GM12873 (cell line): ENCODE results near the gene RAB17.

Experiments
- TF ChIP-seq, protein P1 (sequence below): IDR thresholded peaks from 2 replicates; pipeline ENCODE4 v1.5.1; 2012; ENCODE audit warnings: low read depth, mild to moderate bottlenecking, moderate library complexity, low read length, control low read depth; ENCODE audit not compliant: insufficient read depth; ENCODE audit errors: missing control alignments

The RAB17 gene, protein sequence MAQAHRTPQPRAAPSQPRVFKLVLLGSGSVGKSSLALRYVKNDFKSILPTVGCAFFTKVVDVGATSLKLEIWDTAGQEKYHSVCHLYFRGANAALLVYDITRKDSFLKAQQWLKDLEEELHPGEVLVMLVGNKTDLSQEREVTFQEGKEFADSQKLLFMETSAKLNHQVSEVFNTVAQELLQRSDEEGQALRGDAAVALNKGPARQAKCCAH

DNA sequence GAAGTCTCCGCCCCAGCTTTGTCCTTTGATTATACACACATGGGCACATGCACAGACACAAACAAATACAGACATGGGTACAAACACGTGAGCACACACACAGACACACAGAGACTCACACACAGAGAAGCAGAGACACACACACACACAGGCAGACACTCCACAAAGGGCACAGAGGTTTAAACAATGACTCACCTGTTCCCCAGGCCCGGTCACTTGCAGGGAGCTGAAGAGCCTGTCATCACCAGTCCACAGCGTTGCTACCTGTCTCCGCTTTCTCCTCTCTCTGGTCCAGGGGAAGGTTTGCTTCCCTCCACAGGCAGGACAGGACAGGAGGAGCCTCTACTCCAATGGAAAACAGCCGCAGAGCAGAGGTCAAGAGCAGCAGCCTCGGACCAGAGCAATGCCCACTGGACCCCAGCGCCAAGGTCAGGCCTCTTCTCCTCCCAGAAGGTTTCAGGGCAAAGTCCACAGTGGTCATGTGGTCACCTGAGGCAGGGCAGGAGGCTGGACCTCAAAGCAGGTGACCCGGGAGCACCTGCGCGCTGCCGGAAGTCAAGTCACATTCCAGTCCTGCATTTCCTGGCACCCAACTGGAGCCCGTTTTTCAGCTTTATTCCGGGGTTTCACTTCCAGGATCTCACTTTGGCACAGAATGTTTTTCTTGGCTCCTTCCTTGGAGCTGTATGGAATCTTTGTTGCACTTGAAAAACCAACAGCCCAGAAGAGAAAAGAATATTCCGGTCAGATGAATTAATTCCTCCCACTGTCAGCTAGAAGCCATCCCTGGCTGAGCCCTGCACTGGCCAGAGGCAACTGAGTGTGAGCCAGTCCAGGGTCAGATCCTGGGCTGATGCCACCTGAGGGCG lies at the start of gene RAB17:
TSS of gene RAB17 (minus strand) at position 463 of the 869 bp plus-strand sequence. CDS start 4,580 bp downstream, outside the sequence.
- TF ChIP-seq, protein P1, sequence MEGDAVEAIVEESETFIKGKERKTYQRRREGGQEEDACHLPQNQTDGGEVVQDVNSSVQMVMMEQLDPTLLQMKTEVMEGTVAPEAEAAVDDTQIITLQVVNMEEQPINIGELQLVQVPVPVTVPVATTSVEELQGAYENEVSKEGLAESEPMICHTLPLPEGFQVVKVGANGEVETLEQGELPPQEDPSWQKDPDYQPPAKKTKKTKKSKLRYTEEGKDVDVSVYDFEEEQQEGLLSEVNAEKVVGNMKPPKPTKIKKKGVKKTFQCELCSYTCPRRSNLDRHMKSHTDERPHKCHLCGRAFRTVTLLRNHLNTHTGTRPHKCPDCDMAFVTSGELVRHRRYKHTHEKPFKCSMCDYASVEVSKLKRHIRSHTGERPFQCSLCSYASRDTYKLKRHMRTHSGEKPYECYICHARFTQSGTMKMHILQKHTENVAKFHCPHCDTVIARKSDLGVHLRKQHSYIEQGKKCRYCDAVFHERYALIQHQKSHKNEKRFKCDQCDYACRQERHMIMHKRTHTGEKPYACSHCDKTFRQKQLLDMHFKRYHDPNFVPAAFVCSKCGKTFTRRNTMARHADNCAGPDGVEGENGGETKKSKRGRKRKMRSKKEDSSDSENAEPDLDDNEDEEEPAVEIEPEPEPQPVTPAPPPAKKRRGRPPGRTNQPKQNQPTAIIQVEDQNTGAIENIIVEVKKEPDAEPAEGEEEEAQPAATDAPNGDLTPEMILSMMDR: no peak

DNA sequence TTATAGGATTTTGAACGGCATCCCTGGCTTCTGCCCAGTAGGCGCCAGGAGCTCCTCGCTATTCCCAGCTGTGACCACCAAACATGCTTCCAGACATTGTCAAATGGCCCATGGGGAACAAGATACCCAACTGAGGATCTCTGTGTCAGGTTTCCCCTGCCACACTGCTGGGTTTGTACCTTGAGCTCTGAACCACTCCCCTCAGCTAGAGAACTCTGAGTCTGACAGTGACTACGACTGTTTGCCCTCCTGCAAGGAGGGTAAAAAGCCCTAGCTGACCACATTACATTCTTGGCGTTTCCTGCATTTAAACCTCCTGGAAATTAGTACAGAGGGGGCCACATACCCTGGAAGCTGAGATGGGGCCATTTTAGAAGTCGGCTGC lies 49.3 kb upstream of the RAB17 start:
- TF ChIP-seq, protein P1: no peak

DNA sequence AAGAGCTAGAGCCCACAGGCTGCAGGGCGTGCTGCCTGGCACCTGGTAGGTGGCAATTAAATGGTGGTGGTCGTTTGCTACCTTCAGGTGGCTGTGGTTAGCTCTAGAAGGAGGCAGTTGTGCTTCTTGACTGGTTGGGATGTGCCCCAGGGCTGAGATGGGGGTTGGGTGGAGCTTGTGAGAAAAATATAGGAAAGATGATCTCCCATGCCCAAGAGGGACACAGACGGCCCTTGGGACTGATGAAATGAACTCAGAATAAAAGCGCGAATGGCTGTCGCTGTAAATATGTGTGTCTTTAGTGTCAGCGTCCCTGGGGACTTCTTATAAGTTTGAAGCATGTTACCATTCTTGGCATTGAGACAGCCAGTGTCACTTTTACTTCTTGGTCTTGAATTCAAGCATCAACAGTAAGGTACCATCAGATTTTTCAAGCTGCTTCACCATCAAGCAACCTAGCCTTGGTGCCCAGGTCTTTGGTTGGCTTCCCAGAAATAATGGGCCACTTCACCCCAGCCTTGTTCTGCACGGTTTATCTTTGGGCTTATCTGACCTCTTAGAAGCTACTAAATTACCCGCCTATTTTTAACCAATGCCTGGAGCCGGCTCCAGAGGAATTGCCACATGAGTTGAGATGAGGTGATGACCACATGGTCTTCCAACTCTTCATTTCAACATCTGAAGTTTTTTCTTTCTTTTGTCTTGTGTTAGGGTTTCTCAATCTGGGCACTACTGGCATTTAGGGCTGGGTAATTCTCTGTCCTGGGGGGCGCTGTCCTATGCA lies 48.7 kb upstream of the RAB17 start:
- TF ChIP-seq, protein P1: no peak

DNA sequence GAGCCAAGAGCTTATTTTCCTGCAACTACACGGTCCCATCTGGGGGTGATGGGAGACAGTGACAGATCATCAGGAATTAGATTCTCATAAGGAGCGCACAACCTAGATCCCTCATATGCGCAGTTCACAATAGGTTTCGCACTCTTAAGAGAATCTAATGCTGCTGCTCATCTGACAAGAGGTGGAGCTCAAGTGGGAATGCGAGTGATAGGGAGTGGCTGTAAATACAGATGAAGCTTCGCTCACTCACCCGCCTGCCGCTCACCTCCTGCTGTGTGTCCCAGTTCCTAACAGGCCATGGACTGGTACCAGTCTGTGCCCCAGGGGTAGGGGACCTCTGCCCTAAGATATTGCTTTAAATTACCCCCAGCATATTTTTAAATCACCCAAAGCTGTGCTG lies 47.6 kb upstream of the RAB17 start:
- TF ChIP-seq, protein P1: no peak

DNA sequence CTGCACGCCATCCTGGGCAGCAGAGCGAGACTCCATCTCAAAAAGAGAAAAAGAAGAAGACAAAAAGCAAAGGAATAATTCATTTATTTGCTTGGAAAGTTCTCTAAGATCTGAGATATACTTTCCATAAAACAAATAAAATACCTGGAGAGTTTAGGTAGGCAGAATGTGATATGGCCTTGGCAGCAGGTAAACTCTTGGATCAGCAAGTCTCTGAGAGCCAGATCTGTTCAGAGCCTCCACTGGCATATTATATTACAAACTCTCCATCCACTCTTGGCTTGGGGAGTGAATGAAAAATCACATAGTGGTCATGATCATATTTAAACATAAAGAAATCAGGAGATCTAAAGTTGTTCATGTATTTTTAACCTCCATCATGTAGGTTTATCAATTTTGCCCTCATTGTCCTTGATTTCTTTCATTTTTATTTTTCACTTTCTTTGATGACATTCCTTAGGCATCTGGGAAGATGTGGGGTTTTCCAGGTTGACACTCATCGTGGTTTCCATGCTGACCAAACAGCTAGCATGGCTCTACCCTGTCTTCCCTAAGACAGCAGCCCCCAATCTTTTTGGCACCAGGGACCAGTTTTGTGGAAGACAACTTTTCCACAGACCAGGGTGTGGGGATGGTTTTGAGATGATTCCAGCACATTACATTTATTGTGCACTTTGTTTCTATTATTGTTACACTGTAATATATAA lies 47.0 kb upstream of the RAB17 start:
- TF ChIP-seq, protein P1: no peak

DNA sequence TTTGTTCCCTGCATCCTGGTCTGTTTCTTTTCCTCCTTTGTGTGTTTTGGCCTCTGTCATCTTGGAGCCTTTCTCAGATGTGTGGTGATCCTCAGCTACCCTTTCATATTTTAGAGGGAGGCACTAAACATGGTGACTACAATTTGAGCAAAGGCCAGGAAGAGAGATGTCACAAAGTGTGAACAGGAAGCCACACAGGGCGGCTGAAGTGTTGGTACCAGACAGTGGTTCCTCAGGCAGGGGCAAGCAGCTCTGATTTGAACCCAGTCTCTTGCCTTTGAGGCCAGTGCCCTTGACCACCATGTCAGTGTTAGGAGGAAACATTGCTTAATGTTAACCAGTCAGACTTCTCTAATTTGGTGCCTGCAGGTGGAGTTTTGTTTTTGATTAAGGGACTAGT lies 46.0 kb upstream of the RAB17 start:
- TF ChIP-seq, protein P1: no peak

DNA sequence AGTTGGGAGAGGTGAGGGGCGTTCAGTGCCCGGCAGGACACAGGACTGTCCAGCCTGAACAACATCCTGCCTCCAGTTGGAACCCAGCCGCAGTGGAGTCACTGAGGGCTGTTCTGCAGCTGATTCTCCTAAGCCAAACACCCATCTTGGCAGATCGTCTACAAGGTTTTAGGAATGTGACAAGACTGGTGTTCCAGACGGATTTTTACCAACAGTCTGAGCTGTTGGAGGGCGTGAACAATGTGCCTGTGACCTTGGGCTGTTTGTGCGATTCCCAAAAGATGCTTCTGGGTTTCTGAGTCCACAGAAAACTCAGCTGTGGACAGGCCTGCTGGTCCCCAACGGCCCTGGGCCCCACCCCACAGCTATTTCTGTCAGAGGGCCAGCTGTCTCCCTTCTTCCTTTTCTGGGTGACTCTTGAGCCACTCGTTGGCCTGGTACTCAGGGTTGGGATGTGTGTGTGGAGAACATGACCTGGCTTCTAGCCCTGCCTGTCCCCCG lies 42.6 kb upstream of the RAB17 start:
- TF ChIP-seq, protein P1: no peak
